RPMI7951 (cell line): ENCODE results near the gene GRAP2. TPM values are rescaled to one million over a fixed set of nuclear protein-coding genes. Genes with fewer than 3 reads are reported as not detected.
A peak's percentile ranks its signal among the peaks of the same experiment; 100 is the strongest.
"Not testable (repeated sequence)": the region's sequence is repeated elsewhere in the genome, so short reads cannot be mapped to it uniquely, and the experiment has no call there.

Source experiments
- DNase-seq: peaks from one replicate; pipeline ENCODE4 v3.0.0-alpha.2; 2012; ENCODE audit warnings: low read depth
- total RNA-seq: library from RNA; depleted of rRNA; stranded (reverse); fragments of >200 nt; shearing (Covaris generic); gene quantifications from 2 replicates; pipeline ENCODE4 v1.2.3, GENCODE V29; 2014

The GRAP2 gene
- total RNA-seq, 1 experiment from 2014 or later = 0.84 TPM

DNA sequence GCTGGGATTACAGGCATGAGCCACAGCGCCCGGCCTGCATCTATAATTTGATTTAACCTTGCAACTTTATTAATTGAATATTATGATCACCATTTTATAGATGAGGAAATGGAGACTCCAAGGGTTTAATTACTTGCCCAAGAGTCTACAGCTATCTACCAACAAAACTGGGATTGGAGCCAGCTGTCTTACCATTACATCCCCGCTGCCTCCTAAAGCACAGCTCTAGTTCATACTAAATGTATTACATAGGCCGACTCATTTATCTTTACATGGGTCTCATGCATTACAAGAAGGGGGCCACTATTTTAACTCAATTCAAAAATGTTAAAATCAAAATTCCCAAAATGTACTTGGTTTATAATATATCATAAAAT is 45.2 kb downstream of the GRAP2 start:
- DNase-seq = no peak

DNA sequence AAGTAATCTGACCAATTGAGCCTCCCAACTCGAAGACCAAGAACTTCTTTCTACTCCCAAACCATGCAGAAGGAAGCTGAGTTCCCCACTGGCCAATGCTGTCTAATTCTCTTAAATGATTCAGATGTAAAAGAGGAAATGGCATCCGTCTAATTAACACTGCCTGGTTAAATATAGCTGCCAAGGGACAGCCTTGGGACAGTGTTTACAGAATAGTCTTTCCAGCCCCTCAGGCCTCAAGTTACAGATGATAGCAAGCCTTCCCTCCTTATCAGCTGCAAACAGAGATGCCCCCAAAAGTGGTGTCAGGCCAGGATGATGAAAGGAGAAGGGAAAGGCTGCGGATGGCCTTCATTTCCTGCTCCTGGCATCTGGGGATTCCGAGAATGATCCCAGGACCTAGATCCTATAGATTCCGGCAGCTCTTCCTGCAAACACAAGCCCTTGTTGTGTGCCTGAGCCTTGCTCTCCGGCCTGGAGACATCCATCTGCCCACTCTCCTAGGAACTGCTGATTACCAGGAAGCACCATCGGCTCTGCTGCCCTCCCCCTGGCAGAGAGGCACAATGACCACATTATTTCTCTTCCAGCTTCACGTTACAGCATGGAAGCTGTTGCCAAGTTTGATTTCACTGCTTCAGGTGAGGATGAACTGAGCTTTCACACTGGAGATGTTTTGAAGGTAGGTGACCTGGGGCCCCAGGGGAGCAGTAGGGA is 45.8 kb downstream of the GRAP2 start:
- no peak for DNase-seq

DNA sequence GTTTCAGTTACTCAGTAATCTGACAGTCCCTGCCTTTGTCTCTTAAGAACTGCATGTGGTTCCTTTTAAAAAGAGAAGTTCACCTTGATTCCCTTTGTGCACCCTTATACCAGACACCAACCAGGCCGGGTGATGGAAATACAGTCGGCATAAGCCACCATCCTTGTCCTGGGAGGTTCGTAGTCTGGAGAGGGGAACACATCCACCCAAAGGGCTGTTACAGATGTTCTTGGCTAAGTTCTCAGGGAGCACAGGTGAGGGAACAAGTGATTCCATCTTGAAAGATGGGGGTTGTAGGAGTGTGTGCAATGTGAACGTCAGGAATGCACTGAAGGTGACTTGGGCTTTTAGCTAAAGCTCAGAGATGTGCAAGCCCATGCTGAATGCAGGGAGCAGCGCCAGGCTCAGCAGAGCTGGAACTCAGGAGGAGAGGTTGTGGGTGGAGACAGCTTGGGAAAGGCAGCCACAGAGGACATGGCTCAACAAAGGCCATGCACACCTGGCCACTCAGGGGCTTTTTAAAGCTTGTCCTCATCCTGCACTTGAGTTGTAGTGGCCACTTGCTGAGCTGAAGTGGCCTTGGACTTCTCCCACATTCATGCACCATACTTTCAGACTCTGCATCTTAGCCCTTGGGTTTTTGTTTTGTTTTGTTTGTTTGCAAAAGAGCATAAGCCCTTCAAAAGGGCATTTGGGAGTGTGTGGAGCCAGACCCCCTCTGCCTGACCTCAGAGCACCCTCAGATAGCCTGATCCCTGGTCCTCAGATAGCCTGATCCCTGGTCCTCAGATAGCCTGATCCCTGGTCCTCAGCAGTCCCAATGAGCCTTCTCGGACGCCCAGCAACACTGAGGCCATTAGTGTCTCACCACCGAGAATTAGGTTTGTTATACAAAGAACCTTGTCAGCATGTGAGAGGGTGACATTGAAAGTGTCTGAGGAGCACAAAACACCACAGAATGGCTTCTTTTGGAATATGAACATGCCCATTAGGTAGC is 46.6 kb downstream of the GRAP2 start:
- no peak for DNase-seq

DNA sequence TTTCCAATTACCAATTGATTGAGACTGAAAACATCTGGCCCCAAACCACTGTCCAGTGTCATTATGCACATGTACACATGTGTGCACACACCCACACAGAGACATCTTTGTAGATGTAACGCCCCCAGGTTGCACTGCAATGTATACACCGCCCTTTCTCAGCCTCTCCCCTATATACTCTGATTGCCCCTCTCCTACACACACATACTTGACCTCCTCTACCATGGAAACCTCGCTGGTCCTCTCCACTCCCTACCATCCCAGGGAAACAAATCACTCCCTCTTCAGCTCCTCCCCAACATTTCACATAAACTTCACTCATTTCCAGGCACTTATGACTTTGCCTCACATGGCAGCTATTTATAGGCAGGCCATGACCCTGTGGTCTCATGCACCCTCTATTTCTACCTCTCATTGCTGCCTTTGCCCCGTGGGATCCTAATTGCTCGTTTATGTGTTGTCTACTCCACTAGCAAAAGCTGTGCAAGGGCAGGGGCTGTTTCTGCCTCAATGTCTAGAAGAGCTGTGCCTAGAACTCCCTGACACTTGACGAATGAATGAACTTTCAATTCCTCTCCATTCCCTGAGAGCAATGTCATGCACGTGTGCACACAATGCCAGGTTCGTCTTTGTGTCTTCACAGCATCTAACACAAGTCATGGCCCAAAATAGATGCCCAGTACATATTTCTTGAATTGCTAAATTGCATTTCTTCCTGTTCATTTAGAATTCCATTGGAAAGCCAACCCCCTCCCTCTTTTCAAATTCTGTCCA is 49.3 kb downstream of the GRAP2 start:
- no peak for DNase-seq

DNA sequence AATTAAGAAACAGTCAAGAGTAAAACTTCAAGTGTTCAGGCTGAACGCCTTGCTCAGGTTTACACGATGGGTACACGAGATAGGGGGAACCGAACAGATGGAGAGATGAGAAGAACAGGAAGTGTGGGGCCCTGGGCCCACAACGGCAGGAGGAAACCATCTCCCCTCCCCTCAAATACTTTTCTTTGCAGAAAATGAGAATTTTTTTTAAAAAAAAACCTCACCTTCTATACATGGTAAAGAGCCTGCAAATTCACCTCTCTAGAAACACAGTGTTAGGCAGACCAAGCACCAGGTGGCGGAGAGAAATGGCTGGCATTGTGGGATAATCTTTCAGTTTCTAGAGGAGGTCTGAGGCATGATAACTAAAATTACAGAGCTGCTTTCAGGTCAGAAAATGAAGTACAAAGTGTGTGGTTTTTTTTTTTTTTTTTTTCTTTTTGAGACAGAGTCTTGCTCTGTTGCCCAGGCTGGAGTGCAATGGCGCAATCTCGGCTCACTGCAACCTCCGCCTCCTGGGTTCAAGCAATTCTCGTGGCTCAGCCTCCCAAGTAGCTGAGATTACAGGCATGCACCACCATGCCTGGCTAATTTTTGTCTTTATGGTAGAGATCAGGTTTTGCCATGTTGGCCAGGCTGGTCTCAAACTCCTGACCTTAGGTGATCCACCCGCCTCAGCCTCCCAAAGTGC is 50.9 kb downstream of the GRAP2 start:
- DNase-seq = not testable (repeated sequence)

DNA sequence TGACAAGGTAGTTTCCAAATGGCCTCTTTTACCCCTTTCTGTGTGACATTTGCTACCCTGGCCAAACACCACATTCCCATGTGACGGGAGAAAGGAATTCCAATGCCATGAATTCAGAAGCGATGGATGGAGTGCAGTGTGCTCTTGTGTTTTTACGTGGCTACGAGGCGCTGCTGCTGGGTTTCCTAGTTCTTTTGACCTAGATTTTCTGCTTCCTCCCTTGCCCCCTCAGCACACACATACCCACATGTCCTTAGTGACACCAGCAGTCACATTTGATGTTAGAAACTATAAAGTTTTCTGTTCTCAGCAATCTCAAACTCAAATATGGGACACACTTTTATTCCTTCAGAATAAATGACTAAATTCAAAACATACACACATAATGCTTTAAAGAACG is 51.5 kb downstream of the GRAP2 start:
- DNase-seq = no peak

DNA sequence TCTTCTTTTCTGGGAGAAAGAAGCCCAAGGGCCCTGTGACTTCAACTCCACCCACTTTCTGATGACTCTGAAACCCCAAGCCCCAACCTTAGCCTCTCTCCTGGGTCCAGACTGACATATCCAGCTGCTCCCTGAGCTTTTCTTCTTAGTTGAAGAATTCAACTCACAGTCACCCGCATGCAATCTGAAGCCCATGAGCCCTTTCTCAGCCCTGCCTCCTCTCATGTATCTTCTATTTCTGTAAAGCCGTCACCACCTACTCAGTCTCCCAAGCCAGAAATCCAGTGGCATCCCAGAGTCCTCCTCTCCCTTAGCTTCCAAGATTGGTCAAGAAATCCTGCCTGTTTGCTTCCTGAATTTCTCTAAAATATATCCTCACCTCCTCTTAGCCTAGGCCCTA is 52.2 kb downstream of the GRAP2 start:
- DNase-seq = no peak

DNA sequence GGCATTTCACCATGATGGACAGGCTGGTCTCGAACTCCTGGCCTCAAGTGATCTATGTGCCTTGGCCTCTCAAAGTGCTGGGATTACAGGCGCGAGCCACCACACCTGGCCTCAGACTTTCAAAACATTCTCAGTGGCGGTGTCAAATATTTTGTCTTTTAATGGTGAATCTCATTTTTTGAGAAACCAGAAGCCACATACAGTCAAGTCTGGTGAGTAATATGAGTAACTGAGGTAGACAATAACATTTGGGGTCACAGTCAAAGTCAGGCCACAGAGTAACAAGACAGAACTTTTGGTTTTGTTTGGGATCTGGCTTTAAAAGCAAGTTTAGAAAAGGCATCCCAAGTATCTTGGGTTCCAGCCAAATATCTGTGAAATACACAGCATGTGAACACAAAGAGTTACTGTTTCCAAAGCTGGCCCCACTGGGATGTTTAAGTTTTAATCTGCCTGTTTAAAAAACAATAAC is 53.7 kb downstream of the GRAP2 start:
- DNase-seq = peak; percentile 85

DNA sequence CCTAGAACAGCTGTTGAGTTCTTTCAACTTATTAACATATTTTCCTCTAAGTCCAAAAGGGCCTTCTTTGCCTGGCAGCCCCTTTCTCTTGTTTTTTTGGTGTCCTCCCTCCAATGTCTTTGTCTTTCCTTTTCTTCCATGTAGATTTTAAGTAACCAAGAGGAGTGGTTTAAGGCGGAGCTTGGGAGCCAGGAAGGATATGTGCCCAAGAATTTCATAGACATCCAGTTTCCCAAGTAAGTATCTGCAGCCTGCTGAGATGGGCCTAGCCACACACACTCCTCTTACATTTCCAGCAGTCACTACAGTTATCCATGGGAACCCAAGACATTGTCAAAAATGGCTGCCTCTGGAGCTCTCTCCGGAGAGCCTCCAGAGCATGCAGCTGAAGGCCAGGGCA is 54.8 kb downstream of the GRAP2 start:
- no peak for DNase-seq

DNA sequence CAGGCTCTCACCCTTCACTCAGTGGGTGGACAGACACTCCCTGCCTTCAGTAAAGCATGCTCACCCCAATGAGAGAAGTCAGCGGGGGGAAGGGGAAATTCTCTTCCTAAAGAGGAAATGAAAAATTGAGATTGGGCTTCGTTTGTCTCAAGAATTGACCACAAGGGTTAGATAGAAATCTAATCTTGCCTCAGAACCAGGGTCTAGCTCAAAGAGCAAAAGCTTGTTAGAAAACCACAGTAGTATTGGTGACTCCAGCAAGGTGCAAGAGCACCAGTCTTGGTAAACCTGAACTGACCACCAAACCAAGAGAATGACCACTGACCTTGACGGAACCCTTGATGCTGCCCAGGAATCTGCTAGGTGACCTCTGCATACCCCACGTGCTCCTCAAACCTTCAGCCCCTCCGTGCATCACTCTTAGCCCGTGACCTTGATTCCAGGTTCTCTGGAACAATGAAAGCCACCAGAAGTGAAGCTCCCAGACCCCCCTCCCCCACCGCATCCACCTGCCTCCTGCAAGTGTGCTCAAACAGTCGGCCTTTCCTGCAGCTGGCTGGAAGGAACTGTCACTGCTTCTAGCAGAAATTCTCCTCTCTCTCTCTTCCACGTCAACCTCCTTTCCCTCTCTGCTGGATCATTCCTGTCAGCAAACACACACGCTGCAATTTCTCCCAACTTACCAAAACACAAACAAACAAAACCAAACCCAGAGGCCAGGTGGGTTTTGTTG is 56.2 kb downstream of the GRAP2 start:
- no peak for DNase-seq

DNA sequence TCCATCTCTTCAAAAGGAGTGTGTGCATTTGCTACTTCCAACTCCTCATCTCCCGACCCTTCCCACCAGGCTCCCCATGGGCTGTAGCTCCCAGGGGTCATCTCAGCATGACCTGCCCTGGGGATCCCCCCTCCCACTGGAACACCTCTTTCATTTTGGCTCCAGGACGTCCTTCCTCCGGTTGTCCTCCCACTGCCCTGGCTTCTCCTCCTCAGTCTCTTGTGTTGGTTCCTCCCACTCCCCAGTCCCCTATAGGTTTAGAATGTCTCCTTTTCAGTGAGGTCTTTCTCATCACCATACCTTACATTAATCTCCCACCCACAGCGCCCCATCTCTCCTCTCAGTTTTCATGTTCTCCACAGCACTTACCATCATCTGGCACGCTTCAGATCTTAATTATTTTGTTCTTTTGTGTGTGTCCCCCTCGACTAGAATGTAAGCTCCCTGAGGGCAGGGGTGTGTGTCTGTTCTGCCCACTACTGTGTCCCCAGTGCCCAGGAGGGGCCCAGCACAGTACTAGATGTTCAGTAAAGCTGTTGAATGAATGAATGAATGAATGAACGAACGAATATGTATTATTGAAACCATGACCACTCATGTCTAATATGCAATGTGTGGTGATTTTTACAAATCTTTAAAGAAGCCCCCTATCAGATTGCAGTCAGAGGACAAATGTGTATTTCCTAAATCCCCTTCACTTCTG is 57.3 kb downstream of the GRAP2 start:
- DNase-seq = no peak

DNA sequence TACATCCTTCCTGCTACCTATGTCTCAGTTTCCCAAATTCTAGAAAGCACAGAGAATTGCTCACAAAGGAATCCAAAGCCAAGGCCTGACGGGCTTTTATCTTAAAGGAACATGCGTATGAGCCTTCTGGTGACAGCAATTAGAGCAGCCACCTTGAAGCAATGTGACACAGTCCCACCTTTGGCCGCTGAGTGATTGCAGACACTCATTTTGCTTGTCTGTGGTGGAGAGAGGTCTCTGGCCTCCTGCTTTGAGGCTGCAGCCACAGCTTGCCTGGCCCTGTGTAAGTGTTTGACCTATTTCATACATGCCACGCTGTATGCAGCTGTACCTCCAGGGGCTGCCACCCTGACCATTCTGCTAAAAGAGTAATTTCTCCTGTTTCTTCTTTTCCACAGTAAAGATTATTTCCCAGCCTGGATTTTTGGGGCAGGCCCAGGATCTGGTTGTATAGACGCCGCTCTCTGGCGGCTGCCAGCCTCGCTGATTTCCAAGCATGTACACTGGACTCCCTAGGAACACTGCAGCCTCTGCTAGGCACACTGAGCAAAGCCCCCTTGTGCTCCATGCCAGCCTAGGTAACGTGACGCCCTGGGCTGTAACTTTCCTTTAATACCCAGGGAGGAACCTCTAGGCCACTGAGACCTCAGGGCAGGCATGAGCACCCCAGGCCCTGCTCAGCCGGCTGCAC is 58.2 kb downstream of the GRAP2 start:
- no peak for DNase-seq

DNA sequence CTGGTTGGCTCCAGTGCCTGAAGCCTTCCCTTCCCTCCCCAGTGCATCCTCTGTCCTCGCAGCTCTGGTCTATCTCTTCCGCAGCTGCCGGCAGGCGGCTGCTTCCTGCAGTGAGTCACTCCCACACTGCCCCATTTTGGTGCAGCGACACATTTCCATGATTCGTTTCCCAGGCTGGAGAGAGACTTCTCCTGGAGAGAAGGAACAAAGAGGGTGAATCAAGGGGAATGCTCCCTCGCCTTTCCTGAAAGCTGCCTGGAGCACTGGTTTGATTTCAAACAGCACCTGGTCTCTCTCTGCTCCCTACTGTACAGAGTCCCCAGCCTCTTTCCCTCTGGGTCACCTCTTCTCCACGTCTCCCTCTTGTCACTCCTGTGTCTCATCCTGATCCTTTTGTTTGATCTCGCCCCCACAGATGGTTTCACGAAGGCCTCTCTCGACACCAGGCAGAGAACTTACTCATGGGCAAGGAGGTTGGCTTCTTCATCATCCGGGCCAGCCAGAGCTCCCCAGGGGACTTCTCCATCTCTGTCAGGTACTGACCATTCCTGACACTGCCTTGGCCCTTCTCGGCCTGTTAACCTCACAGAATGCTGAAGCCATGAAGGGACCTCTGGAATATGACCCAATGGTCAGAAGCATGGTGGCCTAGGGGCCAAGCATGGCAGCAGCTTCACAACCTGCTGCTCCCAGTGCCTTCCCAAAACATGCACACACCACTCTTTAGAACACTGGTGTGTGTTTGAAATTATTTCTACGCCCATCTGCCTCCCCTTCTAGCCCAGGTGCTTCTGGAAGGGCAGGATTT is 59.0 kb downstream of the GRAP2 start, which contains the start of gene TMA7B:
Gene TMA7B, plus strand, starts transcription at position 758 of the 808 bp plus-strand sequence. CDS start 3,978 bp downstream, outside the sequence.
- peak; percentile 88 for DNase-seq

DNA sequence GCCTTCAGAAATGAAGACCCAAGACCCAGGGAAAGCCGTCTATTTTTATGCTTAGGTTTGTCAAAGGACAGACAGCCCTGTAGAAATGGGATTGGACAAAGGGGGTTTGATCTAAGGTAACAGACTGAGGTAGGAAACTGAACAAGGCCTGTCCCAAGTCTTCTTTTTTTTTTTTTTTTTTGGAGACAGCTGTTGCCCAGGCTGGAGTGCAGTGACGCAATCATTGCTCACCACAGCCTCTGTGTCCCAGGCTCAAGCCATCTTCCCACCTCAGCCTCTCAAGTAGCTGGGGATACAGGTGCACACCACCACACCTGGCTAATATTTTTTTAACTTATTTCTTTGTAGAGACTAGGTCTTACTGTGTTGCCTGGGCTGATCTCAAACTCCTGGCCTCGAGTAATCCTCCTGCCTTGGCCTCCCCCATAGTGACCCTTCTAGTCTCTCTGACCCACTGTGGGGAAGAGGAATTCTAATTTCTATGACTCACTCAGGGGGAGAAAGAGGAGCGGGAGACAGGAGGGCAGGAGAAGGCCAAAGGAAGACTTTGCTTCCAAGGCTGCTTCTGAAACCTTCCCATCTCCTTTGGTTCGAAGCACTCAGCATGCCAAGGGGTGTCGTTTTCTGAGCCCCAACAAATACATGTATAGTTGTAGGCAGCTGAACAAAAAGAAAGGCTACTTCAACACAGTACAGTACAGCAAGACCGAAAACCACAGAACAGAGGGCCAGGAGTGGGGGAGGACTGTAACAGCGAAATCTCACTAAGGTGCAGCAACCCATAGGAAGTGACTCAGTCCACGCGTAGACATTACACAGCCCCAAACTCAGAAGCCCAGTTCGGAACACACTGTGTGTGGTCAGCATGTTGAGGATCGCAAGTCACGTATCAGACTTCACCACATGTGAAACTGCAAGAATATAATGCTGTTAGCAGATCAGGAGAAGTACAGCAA is 60.2 kb downstream of the GRAP2 start:
- DNase-seq = peak; percentile 98

DNA sequence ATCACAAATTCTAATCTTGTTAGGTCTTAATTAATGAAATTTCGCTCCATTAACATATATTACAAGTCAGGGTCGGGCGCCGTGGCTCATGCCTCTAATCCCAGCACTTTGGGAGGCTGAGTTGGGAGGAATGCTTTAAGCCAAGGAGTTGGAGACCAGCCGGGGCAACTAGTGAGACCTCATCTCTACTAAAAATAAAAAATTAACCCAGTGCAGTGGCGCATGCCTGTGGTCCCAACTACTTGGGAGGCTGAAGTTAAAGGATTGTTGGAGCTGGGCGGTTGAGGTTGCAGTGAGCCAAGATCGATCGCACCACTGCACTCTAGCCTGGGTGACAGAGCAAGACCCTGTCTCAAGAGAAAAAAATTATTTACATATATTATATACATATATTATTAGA is 61.2 kb downstream of the GRAP2 start:
- no peak for DNase-seq

DNA sequence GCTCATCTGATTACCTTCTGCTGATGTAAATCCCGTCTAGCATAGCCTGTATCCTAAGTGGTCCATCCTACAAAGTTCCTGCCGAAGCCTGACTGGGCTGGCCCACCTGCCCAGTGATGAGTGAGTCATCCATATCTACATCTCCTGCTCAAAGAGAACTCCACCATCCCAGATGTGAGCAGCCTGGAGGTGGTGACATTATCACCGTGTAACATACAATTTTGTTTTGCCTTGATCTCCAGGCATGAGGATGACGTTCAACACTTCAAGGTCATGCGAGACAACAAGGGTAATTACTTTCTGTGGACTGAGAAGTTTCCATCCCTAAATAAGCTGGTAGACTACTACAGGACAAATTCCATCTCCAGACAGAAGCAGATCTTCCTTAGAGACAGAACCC is 64.9 kb downstream of the GRAP2 start:
- no peak for DNase-seq

DNA sequence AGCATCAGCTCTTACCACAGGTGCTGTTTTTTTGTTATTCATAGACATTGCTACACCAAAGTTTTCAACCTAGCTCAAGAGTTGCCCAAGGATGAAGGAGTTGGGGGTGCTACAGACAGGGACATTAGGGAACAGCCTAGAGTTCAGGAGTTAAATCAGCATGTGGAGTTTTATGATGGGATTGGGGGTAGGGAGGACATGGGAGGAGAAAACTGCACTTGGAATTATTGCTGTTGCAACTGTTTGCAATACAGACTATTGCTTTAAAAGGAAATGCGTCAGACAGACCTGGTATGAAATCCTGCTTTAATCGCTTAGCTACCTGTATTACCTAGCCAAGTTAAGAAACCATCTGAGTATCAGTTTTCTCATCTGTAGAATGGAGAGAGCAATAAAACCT is 65.6 kb downstream of the GRAP2 start:
- DNase-seq = no peak
